Nephron progenitor cell (in vitro differentiated cells): ENCODE data around the gene ATP1B3.
A peak's percentile ranks its signal among the peaks of the same experiment; 100 is the strongest.

Experiments used
- DNase-seq: peaks from one replicate; pipeline ENCODE4 v3.0.0; 2021
- H3K27ac Mint-ChIP-seq: 2 replicates; pipeline ENCODE4 v1.8.0; 2021; ENCODE audit warnings: mild to moderate bottlenecking, moderate library complexity, mixed read lengths
- H3K27me3 Mint-ChIP-seq: 2 replicates; pipeline ENCODE4 v1.8.0; 2021; ENCODE audit warnings: mild to moderate bottlenecking, low read depth, mixed read lengths; ENCODE audit not compliant: poor library complexity
- H3K36me3 Mint-ChIP-seq: 2 replicates; pipeline ENCODE4 v1.8.0; 2021; ENCODE audit warnings: low read depth, mixed read lengths
- H3K4me1 Mint-ChIP-seq: 2 replicates; pipeline ENCODE4 v1.8.0; 2021; ENCODE audit warnings: mixed read lengths
- H3K4me3 Mint-ChIP-seq: 2 replicates; pipeline ENCODE4 v1.8.0; 2021; ENCODE audit warnings: mild to moderate bottlenecking, moderate library complexity, mixed read lengths
- H3K9me3 Mint-ChIP-seq: 2 replicates; pipeline ENCODE4 v1.8.0; 2021; ENCODE audit warnings: mild to moderate bottlenecking, moderate library complexity, mixed read lengths
- TF ChIP-seq, protein P1 (sequence below): fragments of 200-600 bp; sonication (generic); IDR thresholded peaks from 2 replicates; pipeline ENCODE4 v1.5.0; 2021; ENCODE audit warnings: antibody characterized with exemption

Gene ATP1B3

DNA sequence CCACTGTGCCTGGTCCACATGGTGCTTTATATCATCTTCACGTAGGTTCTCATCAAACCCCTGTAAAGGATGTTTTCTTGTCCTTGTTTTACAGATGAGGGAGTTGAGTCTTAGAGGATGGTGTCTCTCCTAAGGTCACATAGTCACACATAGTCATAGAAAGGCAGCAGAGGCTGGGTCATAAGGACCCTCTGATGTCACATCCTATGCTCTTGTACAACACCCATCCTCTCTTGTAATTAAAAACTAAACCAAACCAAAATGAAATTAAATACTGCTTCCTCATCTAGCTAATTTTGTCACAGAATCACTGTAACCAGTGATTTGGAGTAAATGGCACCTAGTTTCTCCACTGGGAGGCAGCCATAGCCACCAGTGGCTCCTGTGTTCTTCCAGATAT, 21.8 kb upstream of the ATP1B3 start:
- Mint-ChIP-seq H3K27ac (no peak overlapping the region), H3K36me3 (no peaks in the 10 kb centered on the region), H3K4me1 (peaks cover 3% of the 10 kb centered on the region), H3K9me3 (no peaks in the 10 kb centered on the region), H3K27me3 (peaks cover 5% of the 10 kb centered on the region), H3K4me3 (no peak overlapping the region)
- TF ChIP-seq, protein P1, sequence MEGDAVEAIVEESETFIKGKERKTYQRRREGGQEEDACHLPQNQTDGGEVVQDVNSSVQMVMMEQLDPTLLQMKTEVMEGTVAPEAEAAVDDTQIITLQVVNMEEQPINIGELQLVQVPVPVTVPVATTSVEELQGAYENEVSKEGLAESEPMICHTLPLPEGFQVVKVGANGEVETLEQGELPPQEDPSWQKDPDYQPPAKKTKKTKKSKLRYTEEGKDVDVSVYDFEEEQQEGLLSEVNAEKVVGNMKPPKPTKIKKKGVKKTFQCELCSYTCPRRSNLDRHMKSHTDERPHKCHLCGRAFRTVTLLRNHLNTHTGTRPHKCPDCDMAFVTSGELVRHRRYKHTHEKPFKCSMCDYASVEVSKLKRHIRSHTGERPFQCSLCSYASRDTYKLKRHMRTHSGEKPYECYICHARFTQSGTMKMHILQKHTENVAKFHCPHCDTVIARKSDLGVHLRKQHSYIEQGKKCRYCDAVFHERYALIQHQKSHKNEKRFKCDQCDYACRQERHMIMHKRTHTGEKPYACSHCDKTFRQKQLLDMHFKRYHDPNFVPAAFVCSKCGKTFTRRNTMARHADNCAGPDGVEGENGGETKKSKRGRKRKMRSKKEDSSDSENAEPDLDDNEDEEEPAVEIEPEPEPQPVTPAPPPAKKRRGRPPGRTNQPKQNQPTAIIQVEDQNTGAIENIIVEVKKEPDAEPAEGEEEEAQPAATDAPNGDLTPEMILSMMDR, result no peak
- no peak for DNase-seq

- TF ChIP-seq, protein P1, result no peak
- Mint-ChIP-seq H3K4me1 (peaks cover 11% of the 10 kb centered on the region), H3K4me3 (no peak overlapping the region), H3K36me3 (no peaks in the 10 kb centered on the region), H3K27ac (no peak overlapping the region), H3K9me3 (no peaks in the 10 kb centered on the region), H3K27me3 (peaks cover 5% of the 10 kb centered on the region)
- no peak for DNase-seq
Measured at GRCh38 chr3:141858312-141858711, 18.1 kb upstream of the ATP1B3 start.

DNA sequence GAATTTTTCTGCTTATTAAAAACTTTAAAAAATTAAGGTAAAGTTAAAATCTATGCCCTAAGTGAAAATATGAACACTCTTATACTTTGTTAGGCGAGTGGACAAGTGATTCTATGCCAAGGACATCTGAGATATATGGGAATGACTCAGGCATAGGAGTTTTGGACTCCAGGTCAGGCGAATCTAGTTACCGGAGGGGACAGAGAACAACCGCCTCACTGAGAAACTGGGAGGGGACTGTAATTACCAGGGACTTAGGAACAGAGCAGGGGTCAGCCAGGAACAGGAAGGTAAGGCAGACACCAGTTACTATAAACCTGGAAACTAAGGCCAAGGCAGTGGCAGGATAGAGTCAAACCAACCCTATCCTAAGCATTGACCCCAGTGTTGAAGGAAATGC, 16.8 kb upstream of the ATP1B3 start:
- TF ChIP-seq, protein P1, result no peak
- peak overlapping the region; percentile 38 for H3K27ac Mint-ChIP-seq
- peaks cover 5% of the 10 kb centered on the region for H3K27me3 Mint-ChIP-seq
- H3K36me3 Mint-ChIP-seq, result no peaks in the 10 kb centered on the region
- no peaks in the 10 kb centered on the region for H3K9me3 Mint-ChIP-seq
- DNase-seq, result no peak
- no peak overlapping the region for H3K4me3 Mint-ChIP-seq
- H3K4me1 Mint-ChIP-seq, result peaks cover 11% of the 10 kb centered on the region

GRCh38 chr3:141860086-141860669, 16.3 kb upstream of the ATP1B3 start:
- H3K36me3 Mint-ChIP-seq, result no peaks in the 10 kb centered on the region
- TF ChIP-seq, protein P1, result no peak
- DNase-seq, result no peak

DNA sequence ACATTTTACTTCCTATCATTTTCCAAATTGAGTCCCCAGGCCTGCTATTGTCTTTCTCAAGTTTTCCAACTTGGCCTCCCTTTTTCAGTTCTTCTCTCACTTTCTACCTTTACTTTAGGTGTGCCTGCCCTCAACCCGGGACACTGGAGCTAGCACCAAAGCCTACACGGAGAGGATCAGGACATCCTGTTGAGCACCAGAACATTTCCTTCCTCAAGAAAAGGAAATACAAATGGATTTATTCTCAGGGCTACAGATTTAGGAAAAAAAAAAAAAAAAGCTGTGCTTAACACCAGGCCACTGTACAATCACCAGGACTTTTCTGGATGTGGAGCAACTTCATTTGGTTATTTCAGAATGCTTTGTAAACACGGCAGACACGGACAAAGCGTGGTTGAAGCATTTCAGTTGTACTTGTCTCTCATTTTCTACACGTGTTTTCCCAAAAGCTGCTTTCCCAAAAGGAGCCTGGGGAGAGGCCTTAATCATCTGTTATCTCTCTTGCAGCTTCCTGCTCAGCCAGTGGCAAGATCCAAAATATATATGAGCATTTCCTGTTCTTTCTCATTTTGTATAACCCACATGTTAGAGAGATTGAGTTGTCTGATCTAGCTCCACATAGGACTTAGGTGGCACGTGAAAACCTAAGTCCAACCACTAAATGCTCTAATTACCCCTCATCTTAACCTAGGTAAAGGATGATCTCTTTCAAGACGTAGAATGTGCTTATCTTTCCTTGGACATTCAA, 15.5 kb upstream of the ATP1B3 start:
- H3K27me3 Mint-ChIP-seq, result peaks cover 5% of the 10 kb centered on the region
- TF ChIP-seq, protein P1, result no peak
- H3K27ac Mint-ChIP-seq, result no peak overlapping the region
- H3K9me3 Mint-ChIP-seq, result no peaks in the 10 kb centered on the region
- H3K36me3 Mint-ChIP-seq, result no peaks in the 10 kb centered on the region
- no peak overlapping the region for H3K4me3 Mint-ChIP-seq
- no peak for DNase-seq
- H3K4me1 Mint-ChIP-seq, result peaks cover 11% of the 10 kb centered on the region

More at GRCh38 chr3:141860086-141860669, 16.3 kb upstream of the ATP1B3 start:
- H3K9me3 Mint-ChIP-seq, result no peaks in the 10 kb centered on the region
- H3K4me1 Mint-ChIP-seq, result peaks cover 11% of the 10 kb centered on the region
- peaks cover 5% of the 10 kb centered on the region for H3K27me3 Mint-ChIP-seq
- H3K27ac Mint-ChIP-seq, result peak overlapping the region; percentile 38
- H3K4me3 Mint-ChIP-seq, result no peak overlapping the region
